Measurements from ENCODE around the gene BANF2.

Gene BANF2

DNA sequence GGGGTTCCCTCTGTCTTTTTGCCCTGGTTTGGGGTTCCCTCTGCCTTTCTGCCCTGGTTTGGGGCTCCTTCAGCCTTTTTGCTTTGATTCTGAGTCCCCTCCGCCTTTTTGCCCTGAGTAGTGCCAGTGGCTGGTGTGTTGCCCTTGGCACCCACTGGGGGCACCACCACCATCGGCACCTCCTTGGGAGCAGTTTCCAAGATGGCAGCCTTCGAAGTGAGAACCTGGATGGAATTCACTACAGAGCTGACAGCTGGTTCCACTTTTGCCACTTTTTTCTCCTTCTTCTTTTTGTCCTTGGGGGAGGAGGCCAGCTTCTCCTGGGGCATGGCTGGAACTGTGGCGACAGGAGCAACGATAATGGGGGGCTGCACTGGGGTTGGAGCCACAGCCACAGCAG, 40.0 kb upstream of the BANF2 start:
- DNase-seq (ENCODE audit: extremely low read depth, low read depth): no peak
- TF ChIP-seq, protein P1, sequence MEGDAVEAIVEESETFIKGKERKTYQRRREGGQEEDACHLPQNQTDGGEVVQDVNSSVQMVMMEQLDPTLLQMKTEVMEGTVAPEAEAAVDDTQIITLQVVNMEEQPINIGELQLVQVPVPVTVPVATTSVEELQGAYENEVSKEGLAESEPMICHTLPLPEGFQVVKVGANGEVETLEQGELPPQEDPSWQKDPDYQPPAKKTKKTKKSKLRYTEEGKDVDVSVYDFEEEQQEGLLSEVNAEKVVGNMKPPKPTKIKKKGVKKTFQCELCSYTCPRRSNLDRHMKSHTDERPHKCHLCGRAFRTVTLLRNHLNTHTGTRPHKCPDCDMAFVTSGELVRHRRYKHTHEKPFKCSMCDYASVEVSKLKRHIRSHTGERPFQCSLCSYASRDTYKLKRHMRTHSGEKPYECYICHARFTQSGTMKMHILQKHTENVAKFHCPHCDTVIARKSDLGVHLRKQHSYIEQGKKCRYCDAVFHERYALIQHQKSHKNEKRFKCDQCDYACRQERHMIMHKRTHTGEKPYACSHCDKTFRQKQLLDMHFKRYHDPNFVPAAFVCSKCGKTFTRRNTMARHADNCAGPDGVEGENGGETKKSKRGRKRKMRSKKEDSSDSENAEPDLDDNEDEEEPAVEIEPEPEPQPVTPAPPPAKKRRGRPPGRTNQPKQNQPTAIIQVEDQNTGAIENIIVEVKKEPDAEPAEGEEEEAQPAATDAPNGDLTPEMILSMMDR (IDR thresholded peaks at IDR 0.05; ENCODE audit: low read depth, low read length, missing control alignments): peak; percentile 15

DNA sequence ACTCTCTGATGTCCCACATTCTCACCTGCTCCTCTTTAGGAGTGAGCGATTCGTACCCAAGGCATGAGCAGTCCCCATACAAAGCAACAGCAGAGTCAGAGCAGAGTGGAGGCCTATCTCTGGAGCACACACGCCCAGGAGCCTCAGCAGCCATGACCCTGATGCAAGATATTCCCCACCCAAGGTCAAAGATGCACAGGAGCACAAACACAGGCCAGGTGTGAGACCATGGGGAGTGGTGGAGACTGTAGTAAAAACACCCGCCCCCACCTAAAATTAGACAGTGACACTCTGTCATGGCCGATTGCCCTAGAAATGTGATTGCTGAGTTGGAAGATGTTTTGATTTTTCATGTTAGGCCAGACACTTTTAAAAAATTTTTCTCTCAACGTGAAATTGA, 39.1 kb upstream of the BANF2 start:
- H3K4me3 ChIP-seq (replicated peaks; ENCODE audit: low read depth, low read length): no peak overlapping the region
- TF ChIP-seq, protein P1 (IDR thresholded peaks at IDR 0.05; ENCODE audit: low read depth, low read length, missing control alignments): no peak
- no peak for DNase-seq (ENCODE audit: extremely low read depth, low read depth)

More for the DNA sequence above, 40.0 kb upstream of the BANF2 start:
- no peak overlapping the region for H3K4me3 ChIP-seq (replicated peaks; ENCODE audit: low read depth, low read length)

DNA sequence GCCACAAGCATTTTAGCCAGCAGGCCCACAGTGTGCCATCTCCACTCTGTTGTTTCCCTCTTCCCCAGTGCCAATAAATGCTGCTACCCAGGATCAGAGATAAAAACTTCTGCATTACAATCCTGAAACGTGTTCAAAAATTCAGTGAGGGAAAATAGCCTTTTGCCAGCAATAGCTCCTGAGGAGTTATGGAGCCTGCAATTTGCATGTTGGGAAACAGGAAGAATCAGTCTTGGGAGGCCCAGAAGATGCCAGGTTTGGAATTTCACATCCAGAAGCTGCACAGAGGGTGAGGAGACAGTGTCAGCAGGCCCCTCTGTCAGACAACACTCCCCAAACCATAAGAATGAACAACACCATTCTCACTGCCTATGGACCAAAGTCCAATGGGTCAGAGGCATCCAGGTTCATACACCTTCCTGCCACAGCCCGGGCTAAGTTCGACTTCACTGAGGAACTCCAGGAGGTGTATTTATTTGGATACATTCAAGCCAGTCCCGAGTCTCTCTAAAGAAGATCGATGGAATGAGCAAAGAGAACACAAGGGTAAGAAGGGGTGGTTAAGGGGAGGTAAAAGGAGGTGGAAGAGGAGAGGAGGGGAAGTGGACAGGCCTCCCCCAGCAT, 38.5 kb upstream of the BANF2 start:
- no peak overlapping the region for H3K4me3 ChIP-seq (replicated peaks; ENCODE audit: low read depth, low read length)
- TF ChIP-seq, protein P1 (IDR thresholded peaks at IDR 0.05; ENCODE audit: low read depth, low read length, missing control alignments): no peak
- no peak for DNase-seq (ENCODE audit: extremely low read depth, low read depth)

DNA sequence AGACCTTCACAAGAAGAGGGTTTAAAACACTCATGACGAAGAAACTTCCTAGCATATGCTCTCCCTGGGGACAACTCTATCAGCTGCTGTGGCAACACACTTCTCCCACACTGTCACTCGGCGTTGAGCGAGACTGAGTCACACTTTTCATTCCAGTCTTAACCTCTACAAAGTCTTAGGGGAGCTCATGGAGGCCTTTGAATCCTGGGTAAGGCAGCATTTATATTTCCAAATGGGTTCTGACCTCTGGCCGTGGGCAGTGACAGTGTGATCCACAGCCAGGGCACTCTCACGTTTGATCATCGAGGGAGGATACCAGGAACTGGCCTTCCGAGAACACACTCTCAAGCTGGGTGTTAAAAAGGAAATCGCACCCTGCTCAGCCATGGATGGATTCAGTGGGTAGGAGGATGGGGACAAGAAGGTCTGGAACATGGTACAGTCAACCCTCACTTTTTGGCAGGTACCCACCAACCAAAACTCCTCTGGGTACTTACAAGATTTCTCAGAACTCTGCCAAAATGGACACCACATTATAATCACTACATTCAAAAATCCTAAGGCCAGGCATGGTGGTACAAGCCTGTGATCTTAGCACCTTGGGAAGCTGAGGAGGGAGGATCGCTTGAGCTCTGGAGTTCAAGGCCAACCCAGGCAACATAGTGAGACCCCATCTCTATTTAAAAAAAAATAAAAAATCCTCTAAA, 37.3 kb upstream of the BANF2 start:
- no peak for DNase-seq (ENCODE audit: extremely low read depth, low read depth)
- TF ChIP-seq, protein P1 (IDR thresholded peaks at IDR 0.05; ENCODE audit: low read depth, low read length, missing control alignments): no peak
- H3K4me3 ChIP-seq (replicated peaks; ENCODE audit: low read depth, low read length): no peak overlapping the region

DNA sequence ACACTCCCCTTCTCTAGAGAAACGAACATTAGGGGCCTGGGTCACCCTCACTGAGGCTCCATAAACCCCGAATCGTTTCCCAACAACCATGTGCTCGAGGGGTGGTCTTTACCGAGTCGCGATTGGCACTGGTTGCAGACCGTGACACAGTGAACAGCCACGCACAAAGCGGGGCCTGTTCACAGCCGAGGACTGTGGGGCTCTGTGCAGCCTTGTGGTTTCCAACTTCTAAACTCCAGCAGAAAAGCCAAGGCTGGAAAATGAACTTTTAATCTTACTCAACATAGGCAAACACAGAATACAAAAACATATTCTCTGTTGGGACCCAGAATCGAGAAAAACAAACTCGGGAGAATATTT, 36.7 kb upstream of the BANF2 start:
- no peak for DNase-seq (ENCODE audit: extremely low read depth, low read depth)
- TF ChIP-seq, protein P1 (IDR thresholded peaks at IDR 0.05; ENCODE audit: low read depth, low read length, missing control alignments): no peak

DNA sequence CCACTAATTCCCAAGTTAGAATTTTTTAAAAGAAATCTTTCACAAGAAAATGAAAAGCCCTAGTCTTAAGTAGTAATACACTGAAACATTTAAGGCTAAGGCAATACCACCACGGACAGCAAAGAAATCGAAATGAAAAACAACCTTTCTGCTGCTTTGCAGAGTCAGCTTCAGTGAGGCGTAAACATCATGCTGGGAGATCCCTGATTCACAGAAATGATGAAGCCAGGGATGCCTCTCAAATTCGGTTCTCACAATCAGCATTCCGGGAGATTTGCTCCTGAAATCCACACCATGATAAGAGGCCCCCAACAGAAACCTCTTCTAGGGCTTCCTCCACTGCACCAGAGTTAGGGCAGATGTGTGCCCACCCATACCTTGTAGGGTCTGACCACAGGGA, 36.3 kb upstream of the BANF2 start:
- TF ChIP-seq, protein P1 (IDR thresholded peaks at IDR 0.05; ENCODE audit: low read depth, low read length, missing control alignments): no peak
- no peak for DNase-seq (ENCODE audit: extremely low read depth, low read depth)
- no peak overlapping the region for H3K4me3 ChIP-seq (replicated peaks; ENCODE audit: low read depth, low read length)

More for the DNA sequence above, 36.7 kb upstream of the BANF2 start:
- no peak overlapping the region for H3K4me3 ChIP-seq (replicated peaks; ENCODE audit: low read depth, low read length)
